WTC11 (cell line): Measurements from ENCODE around the gene TSEN2. TPM values are rescaled to one million over a fixed set of nuclear protein-coding genes. Genes with fewer than 3 reads are reported as not detected.

ENCODE experiments used
- ATAC-seq: fragments of 200-7000 bp; cut with Tn5 transposase; 2 replicates; pipeline ENCODE4 v1.10.0; 2021; ENCODE audit warnings: mild to moderate bottlenecking, moderate library complexity
- CTCF ChIA-PET: fragments of 300-600 bp; sonication (Branson Sonifier 250); formaldehyde crosslinking; loops from one replicate; lab custom pipeline; 2021; ENCODE audit warnings: antibody characterized with exemption; lab: Charles Lee
- POLR2A ChIA-PET: fragments of 350-600 bp; sonication (Branson Sonifier 250); formaldehyde crosslinking; loops from one replicate; lab custom pipeline; 2021; ENCODE audit warnings: antibody characterized with exemption; lab: Charles Lee
- DNase-seq: peaks from one replicate; pipeline ENCODE4 v3.0.0; 2021; ENCODE audit warnings: low spot score
- H3K27ac Mint-ChIP-seq: 2 replicates; pipeline ENCODE4 v1.8.0; 2021; ENCODE audit warnings: mixed read lengths
- H3K27me3 Mint-ChIP-seq: 2 replicates; pipeline ENCODE4 v1.8.0; 2021; ENCODE audit warnings: low read depth, mild to moderate bottlenecking, moderate library complexity, mixed read lengths
- H3K36me3 Mint-ChIP-seq: 2 replicates; pipeline ENCODE4 v1.8.0; 2021; ENCODE audit warnings: mixed read lengths
- H3K4me1 Mint-ChIP-seq: 2 replicates; pipeline ENCODE4 v1.8.0; 2022; ENCODE audit warnings: mixed read lengths
- H3K4me3 Mint-ChIP-seq: 2 replicates; pipeline ENCODE4 v1.8.0; 2021; ENCODE audit warnings: mild to moderate bottlenecking, moderate library complexity, mixed read lengths
- H3K9me3 Mint-ChIP-seq: 2 replicates; pipeline ENCODE4 v1.8.0; 2021; ENCODE audit warnings: mixed read lengths
- AR ChIP-seq: fragments of 250-450 bp; sonication (Bioruptor Pico); IDR thresholded peaks from 2 replicates; pipeline ENCODE4 v1.9.0; 2021; ENCODE audit warnings: mild to moderate bottlenecking
- FOXP1 ChIP-seq: sonication (generic); formaldehyde crosslinking; IDR thresholded peaks from 2 replicates; pipeline ENCODE4 v1.8.0; 2022; ENCODE audit warnings: missing genetic modification reagents, mild to moderate bottlenecking, moderate library complexity, borderline replicate concordance
- HMGA2 ChIP-seq: fragments of 250-450 bp; sonication (Bioruptor Pico); IDR thresholded peaks from 2 replicates; pipeline ENCODE4 v1.4.0; 2021; ENCODE audit warnings: mild to moderate bottlenecking, moderate library complexity
- IRF2 ChIP-seq: sonication (generic); formaldehyde crosslinking; IDR thresholded peaks from 2 replicates; pipeline ENCODE4 v1.8.0; 2022; ENCODE audit warnings: low read depth, missing genetic modification reagents, borderline replicate concordance
- JUN ChIP-seq: sonication (generic); formaldehyde crosslinking; IDR thresholded peaks from 2 replicates; pipeline ENCODE4 v1.8.0; 2023; ENCODE audit warnings: mild to moderate bottlenecking, missing genetic modification reagents
- MLX ChIP-seq: sonication (generic); formaldehyde crosslinking; IDR thresholded peaks from 2 replicates; pipeline ENCODE4 v1.8.1; 2023; ENCODE audit warnings: mild to moderate bottlenecking, missing genetic modification reagents, moderate library complexity
- NFYB ChIP-seq: sonication (generic); formaldehyde crosslinking; conservative IDR thresholded peaks from 2 replicates; pipeline ENCODE4 v1.8.0; 2022; ENCODE audit warnings: low read depth, missing genetic modification reagents
- SP1 ChIP-seq: sonication (generic); formaldehyde crosslinking; conservative IDR thresholded peaks from 2 replicates; pipeline ENCODE4 v1.8.1; 2022; ENCODE audit warnings: missing genetic modification reagents
- TEAD1 ChIP-seq: sonication (generic); formaldehyde crosslinking; IDR thresholded peaks from 2 replicates; pipeline ENCODE4 v1.8.0; 2022; ENCODE audit warnings: mild to moderate bottlenecking, missing genetic modification reagents
- ZNF263 ChIP-seq: sonication (generic); formaldehyde crosslinking; IDR thresholded peaks from 2 replicates; pipeline ENCODE4 v1.8.1; 2022; ENCODE audit warnings: low read depth, mild to moderate bottlenecking, moderate library complexity, missing genetic modification reagents
- ZNF396 ChIP-seq: fragments of 250-450 bp; sonication (Bioruptor Pico); IDR thresholded peaks from 2 replicates; pipeline ENCODE4 v1.8.0; 2021; ENCODE audit warnings: mild to moderate bottlenecking, moderate library complexity, borderline replicate concordance
- total RNA-seq: library from RNA; stranded (reverse); gene quantifications from 3 replicates; pipeline ENCODE4 v1.2.3, GENCODE V29; 2021
- TF ChIP-seq, protein P1 (sequence below): sonication (generic); formaldehyde crosslinking; IDR thresholded peaks from 2 replicates; pipeline ENCODE4 v1.8.1; 2023; ENCODE audit warnings: mild to moderate bottlenecking, moderate library complexity, missing genetic modification reagents
- TF ChIP-seq, protein P2 (sequence below): sonication (generic); formaldehyde crosslinking; IDR thresholded peaks from 2 replicates; pipeline ENCODE4 v1.8.1; 2022; ENCODE audit warnings: low read depth, mild to moderate bottlenecking, moderate library complexity, missing genetic modification reagents, borderline replicate concordance
- TF ChIP-seq, protein P3 (sequence below): sonication (generic); formaldehyde crosslinking; IDR thresholded peaks from 2 replicates; pipeline ENCODE4 v1.8.1; 2022; ENCODE audit warnings: mild to moderate bottlenecking, missing genetic modification reagents, moderate library complexity, borderline replicate concordance

The TSEN2 gene
- total RNA-seq, 1 experiment from 2014 or later, result 21.1 TPM

DNA sequence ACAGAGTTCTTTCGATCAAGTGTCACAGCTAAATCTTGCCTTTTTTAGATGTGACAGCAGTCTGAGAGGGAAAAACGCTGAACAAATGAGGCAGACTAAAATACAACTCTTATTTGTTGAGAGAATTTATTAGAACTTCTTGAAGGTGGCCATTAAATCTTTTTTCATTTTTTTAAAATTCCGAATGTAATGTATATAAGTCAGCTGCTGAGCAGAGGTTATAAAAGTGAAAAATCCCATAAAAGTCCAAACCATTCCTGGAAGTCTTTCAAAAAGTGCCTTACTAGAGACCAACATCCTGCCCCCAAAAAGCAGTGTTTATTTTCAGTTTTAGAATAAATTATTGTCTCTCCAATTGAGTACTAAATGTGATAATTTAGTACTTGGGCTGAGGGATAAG is 3.1 kb downstream of the TSEN2 start (continued):
- TF ChIP-seq, protein P1, sequence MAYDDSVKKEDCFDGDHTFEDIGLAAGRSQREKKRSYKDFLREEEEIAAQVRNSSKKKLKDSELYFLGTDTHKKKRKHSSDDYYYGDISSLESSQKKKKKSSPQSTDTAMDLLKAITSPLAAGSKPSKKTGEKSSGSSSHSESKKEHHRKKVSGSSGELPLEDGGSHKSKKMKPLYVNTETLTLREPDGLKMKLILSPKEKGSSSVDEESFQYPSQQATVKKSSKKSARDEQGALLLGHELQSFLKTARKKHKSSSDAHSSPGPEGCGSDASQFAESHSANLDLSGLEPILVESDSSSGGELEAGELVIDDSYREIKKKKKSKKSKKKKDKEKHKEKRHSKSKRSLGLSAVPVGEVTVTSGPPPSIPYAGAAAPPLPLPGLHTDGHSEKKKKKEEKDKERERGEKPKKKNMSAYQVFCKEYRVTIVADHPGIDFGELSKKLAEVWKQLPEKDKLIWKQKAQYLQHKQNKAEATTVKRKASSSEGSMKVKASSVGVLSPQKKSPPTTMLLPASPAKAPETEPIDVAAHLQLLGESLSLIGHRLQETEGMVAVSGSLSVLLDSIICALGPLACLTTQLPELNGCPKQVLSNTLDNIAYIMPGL (CRISPR knock-in tag), result no peak

GRCh38 chr3:12487786-12488185 is 3.5 kb downstream of the TSEN2 start:
- H3K4me1 Mint-ChIP-seq, result peaks cover 23% of the 10 kb centered on the region
- ChIA-PET CTCF (interaction anchor here (1.9 kb wide), 1 partner anchor 8 kb away, joined by 9 read pairs; no protein-coding TSS in a partner anchor), POLR2A (no interaction called here)
- H3K27me3 Mint-ChIP-seq, result no peaks in the 10 kb centered on the region; the same call in 1 of the 2 replicates
- DNase-seq, result no peak
- H3K27ac Mint-ChIP-seq, result no peak overlapping the region
- no peaks in the 10 kb centered on the region for H3K9me3 Mint-ChIP-seq
- no peak for ATAC-seq
- TF ChIP-seq HMGA2 (CRISPR knock-in tag) (no peak), MLX (CRISPR knock-in tag) (no peak), NFYB (CRISPR knock-in tag) (no peak), AR (no peak), SP1 (CRISPR knock-in tag) (no peak), FOXP1 (no peak), TEAD1 (CRISPR knock-in tag) (no peak), JUN (CRISPR knock-in tag) (no peak), IRF2 (CRISPR knock-in tag) (no peak), ZNF396 (CRISPR knock-in tag) (no peak)
- TF ChIP-seq, protein P2, sequence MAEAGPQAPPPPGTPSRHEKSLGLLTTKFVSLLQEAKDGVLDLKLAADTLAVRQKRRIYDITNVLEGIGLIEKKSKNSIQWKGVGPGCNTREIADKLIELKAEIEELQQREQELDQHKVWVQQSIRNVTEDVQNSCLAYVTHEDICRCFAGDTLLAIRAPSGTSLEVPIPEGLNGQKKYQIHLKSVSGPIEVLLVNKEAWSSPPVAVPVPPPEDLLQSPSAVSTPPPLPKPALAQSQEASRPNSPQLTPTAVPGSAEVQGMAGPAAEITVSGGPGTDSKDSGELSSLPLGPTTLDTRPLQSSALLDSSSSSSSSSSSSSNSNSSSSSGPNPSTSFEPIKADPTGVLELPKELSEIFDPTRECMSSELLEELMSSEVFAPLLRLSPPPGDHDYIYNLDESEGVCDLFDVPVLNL (CRISPR knock-in tag), result no peak
- TF ChIP-seq, protein P3, sequence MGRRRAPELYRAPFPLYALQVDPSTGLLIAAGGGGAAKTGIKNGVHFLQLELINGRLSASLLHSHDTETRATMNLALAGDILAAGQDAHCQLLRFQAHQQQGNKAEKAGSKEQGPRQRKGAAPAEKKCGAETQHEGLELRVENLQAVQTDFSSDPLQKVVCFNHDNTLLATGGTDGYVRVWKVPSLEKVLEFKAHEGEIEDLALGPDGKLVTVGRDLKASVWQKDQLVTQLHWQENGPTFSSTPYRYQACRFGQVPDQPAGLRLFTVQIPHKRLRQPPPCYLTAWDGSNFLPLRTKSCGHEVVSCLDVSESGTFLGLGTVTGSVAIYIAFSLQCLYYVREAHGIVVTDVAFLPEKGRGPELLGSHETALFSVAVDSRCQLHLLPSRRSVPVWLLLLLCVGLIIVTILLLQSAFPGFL (CRISPR knock-in tag), result no peak
- no peak overlapping the region for H3K4me3 Mint-ChIP-seq
- peaks cover 25% of the 10 kb centered on the region for H3K36me3 Mint-ChIP-seq

DNA sequence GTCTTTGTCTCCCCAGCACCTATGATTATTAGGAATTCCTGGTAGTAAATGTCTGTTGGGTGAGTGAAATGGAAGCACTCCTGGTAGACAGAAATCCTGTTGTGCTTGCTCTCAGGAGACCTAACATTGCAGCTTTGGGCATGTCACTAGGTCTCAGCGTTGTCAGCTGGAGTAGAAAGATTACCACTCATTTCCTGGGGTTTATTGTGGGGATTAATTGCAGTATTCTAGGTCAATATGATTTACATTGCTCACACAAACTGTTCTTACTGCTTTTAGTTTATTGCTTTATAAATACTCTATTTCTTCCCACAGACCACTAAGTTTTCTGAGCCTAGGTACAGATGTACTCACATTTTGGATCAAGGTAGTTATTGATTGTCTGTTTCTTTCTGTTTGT is 5.1 kb downstream of the TSEN2 start:
- POLR2A ChIA-PET, result no interaction called here
- no peak overlapping the region for H3K4me3 Mint-ChIP-seq
- peaks cover 34% of the 10 kb centered on the region for H3K36me3 Mint-ChIP-seq
- H3K27ac Mint-ChIP-seq, result no peak overlapping the region
- CTCF ChIA-PET, result no interaction called here
- no peak for ATAC-seq
- H3K9me3 Mint-ChIP-seq, result no peaks in the 10 kb centered on the region
- peaks cover 15% of the 10 kb centered on the region for H3K4me1 Mint-ChIP-seq
- H3K27me3 Mint-ChIP-seq, result no peaks in the 10 kb centered on the region
- DNase-seq, result no peak
- TF ChIP-seq ZNF263 (CRISPR knock-in tag), result no peak
